AG09319 (cell line): ENCODE measurements around the gene SLC33A1.
"Not testable (repeated sequence)": the region's sequence is repeated elsewhere in the genome, so short reads cannot be mapped to it uniquely, and the experiment has no call there.

Source experiments
- DNase-seq: peaks from one replicate; pipeline ENCODE4 v3.0.0-alpha.2; 2010; ENCODE audit warnings: low read depth; ENCODE audit errors: extremely low read depth
- CTCF ChIP-seq: IDR thresholded peaks from 2 replicates; pipeline ENCODE4 v1.5.1; 2011; ENCODE audit warnings: low read depth, mild to moderate bottlenecking, inconsistent platforms, low read length, moderate library complexity

SLC33A1 gene

DNA sequence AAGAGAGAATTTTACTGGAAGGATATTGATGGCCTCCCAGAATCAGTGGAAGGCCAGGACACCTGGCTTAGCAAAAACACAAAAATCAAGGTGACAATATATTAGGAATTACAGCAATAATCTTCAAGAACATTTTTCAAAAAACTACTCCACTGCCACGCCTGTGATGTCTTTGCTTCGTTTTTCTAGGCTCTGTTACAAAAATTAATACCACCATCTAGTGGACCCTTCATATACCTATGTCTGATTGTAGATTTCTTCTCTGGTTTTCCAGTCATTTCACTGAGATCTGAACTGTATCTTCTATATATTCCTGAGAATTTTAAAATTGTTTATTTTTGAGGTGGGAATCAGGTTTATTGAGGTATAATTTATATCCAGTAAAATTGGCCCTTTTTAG, 5.6 kb upstream of the SLC33A1 start:
- DNase-seq = no peak

DNA sequence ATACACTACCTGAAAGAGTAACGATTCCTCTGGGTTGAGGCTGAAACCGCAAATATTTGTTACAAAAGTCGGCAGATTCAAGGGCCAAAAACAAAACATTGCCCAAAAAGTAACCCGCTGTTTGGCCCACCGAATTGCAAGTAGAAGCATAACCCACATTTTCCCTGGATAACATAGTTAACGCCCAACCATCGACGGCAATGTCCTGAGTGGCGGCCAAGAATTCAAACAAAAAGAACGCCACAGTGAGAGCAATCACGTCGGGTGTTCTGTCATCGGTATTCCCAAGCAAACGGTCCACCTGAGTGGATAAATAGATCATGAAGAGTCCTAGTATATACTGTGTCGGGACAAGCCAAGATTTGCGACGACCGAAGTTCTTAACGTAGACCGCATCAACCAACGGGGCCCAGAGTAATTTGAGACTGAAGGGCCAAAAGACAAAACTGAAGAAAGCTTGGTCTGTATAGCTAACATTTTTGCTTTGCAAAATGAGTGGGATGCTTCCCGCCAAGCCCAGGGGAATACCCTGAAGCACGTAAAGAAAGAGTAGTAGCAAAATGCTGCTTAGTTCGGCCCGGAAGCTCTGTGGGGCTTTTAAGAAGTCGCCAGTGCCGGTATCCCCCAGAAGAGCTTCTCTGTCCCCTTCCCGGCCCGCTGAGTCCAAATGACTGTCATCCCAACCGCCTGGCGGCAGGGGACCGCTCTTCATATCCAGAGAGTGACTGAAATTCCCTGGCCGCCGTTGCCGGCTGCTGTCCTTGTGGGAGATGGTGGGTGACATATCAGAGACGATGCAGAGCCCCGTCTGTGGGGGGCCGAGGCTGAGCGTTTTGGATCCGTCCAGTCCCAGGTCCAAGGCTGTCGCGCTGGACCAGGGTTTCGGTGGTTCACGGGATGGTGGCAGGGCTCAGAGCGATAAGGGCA, 750 bp downstream of the SLC33A1 start:
- TF ChIP-seq CTCF = 0 out of 2 replicates have a peak, but pooled peaks have one; percentile 0
- DNase-seq = no peak

More for the DNA sequence above, 5.6 kb upstream of the SLC33A1 start:
- TF ChIP-seq CTCF = peak; percentile 32

DNA sequence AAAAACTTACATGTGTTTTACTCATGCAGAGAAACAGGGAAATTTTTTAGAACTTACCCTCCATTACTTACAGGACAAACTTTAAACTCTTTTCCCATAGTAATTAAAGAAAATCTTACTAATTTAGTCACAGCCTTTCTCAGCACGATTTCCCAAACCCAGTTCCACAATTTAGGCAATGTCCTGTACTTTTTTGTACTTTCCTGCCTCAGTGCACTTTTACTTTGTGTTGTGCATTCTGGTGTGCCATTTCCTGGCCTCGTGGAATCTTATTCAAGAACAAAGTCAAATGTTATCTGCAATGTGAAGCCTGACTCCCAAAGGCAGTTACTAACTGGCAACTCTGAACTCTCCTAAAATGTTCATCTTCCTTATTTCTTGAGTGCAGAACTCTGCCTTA, 1.9 kb downstream of the SLC33A1 start:
- no peak for TF ChIP-seq CTCF
- no peak for DNase-seq

- DNase-seq = not testable (repeated sequence)
These were observed 4.8 kb downstream of the SLC33A1 start for GRCh38 chr3:155849404-155849803.

- no peak for TF ChIP-seq CTCF
- no peak for DNase-seq
These were observed 6.2 kb downstream of the SLC33A1 start for GRCh38 chr3:155847993-155848392.

- TF ChIP-seq CTCF = no peak
- no peak for DNase-seq
These were observed 8.1 kb downstream of the SLC33A1 start for GRCh38 chr3:155846119-155846518.

GRCh38 chr3:155843569-155843968, 10.7 kb downstream of the SLC33A1 start:
- no peak for TF ChIP-seq CTCF
- no peak for DNase-seq
